Brain microvascular endothelial cell (primary cell): ENCODE results near the gene ANXA5.

Experiments used
- DNase-seq: peaks from one replicate; pipeline ENCODE4 v3.0.0-alpha.2; 2020
- H3K27ac ChIP-seq: fragments of 250-450 bp; sonication (Bioruptor Pico); 2 replicates; pipeline ENCODE4 v1.5.1; 2020; ENCODE audit warnings: mild to moderate bottlenecking, moderate library complexity
- H3K27me3 ChIP-seq: fragments of 250-450 bp; sonication (Bioruptor Pico); replicated peaks from 2 replicates; pipeline ENCODE4 v1.5.1; 2020; ENCODE audit warnings: mild to moderate bottlenecking
- H3K36me3 ChIP-seq: fragments of 250-450 bp; sonication (Bioruptor Pico); replicated peaks from 2 replicates; pipeline ENCODE4 v1.5.1; 2020; ENCODE audit warnings: mild to moderate bottlenecking
- H3K4me3 ChIP-seq: 2 replicates; pipeline ENCODE4 v1.5.1; 2011; ENCODE audit warnings: low read depth, mild to moderate bottlenecking, control low read depth, low read length, moderate library complexity
- in situ Hi-C: cut with HindIII; loops from 2 replicates; pipeline ENCODE4 v1.10.0; 2017; ENCODE audit warnings: low sequenced_read_pairs, low pct_ligation_motif_present
- TF ChIP-seq, protein P1 (sequence below): IDR thresholded peaks from 2 replicates; pipeline ENCODE4 v1.5.1; 2011; ENCODE audit warnings: low read depth, mild to moderate bottlenecking, moderate library complexity, low read length, control low read depth, inconsistent platforms; ENCODE audit errors: missing control alignments

Gene ANXA5

DNA sequence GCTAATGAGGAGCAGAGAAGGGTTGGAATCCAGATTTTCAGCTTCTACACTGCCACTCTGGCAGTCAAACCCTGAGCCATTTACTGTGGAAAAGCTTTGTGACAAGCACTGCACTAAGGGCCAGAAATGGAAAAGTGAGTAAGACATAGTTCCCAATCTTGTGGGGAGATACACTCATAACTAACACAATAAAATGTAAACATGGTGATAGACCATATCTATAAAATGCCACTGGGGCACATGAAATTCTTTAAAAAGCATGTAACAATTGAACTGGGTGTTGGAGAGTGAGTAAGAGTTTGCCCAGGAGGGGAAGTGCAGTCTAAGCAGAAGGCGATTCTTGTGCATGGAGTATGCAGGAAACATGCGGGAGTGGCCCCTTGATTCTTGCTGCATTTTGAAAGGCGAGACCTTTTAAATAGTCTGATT is 32.0 kb upstream of the ANXA5 start:
- H3K27ac ChIP-seq: peak overlapping the region; percentile 77
- in situ Hi-C loops: no loop called here
- H3K36me3 ChIP-seq: no peaks in the 10 kb centered on the region
- no peak overlapping the region for H3K4me3 ChIP-seq
- H3K27me3 ChIP-seq: no peaks in the 10 kb centered on the region
- TF ChIP-seq, protein P1, sequence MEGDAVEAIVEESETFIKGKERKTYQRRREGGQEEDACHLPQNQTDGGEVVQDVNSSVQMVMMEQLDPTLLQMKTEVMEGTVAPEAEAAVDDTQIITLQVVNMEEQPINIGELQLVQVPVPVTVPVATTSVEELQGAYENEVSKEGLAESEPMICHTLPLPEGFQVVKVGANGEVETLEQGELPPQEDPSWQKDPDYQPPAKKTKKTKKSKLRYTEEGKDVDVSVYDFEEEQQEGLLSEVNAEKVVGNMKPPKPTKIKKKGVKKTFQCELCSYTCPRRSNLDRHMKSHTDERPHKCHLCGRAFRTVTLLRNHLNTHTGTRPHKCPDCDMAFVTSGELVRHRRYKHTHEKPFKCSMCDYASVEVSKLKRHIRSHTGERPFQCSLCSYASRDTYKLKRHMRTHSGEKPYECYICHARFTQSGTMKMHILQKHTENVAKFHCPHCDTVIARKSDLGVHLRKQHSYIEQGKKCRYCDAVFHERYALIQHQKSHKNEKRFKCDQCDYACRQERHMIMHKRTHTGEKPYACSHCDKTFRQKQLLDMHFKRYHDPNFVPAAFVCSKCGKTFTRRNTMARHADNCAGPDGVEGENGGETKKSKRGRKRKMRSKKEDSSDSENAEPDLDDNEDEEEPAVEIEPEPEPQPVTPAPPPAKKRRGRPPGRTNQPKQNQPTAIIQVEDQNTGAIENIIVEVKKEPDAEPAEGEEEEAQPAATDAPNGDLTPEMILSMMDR: no peak
- DNase-seq: peak; percentile 57

DNA sequence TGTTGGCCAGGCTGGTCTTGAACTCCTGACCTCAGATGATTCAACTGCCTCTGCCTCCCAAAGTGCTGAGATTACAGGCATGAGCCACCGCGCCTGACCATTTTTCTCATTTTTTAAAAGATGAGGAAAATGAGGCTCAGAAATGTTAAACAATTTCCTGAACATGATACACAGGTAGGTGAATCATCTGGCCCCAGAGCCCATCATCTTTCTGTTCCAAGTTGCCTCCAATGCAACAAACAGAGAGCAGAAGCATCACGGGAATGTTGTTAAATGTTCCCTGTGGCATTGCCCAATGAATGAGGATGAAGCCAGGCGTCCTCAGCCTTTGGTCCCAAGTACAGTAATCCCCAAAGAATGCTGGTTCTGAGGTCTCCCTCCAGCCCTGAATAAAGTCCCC is 31.3 kb upstream of the ANXA5 start:
- Histone ChIP-seq H3K27me3 (no peaks in the 10 kb centered on the region), H3K36me3 (no peaks in the 10 kb centered on the region), H3K27ac (peak overlapping the region; percentile 77), H3K4me3 (no peak overlapping the region)
- in situ Hi-C loops: no loop called here
- TF ChIP-seq, protein P1: no peak
- peak; percentile 70 for DNase-seq

- in situ Hi-C loops: no loop called here
- H3K4me3 ChIP-seq: no peak overlapping the region
- H3K36me3 ChIP-seq: no peaks in the 10 kb centered on the region
- peak overlapping the region; percentile 77 for H3K27ac ChIP-seq
- peak; percentile 48 for DNase-seq
- TF ChIP-seq, protein P1: peak; percentile 60
- H3K27me3 ChIP-seq: no peaks in the 10 kb centered on the region
Measured at GRCh38 chr4:121726642-121727268, 30.0 kb upstream of the ANXA5 start.

GRCh38 chr4:121724671-121725070 is 27.9 kb upstream of the ANXA5 start:
- H3K4me3 ChIP-seq: no peak overlapping the region
- no peak overlapping the region for H3K27ac ChIP-seq
- in situ Hi-C loops: no loop called here
- TF ChIP-seq, protein P1: no peak
- no peaks in the 10 kb centered on the region for H3K36me3 ChIP-seq
- DNase-seq: no peak
- no peaks in the 10 kb centered on the region for H3K27me3 ChIP-seq

DNA sequence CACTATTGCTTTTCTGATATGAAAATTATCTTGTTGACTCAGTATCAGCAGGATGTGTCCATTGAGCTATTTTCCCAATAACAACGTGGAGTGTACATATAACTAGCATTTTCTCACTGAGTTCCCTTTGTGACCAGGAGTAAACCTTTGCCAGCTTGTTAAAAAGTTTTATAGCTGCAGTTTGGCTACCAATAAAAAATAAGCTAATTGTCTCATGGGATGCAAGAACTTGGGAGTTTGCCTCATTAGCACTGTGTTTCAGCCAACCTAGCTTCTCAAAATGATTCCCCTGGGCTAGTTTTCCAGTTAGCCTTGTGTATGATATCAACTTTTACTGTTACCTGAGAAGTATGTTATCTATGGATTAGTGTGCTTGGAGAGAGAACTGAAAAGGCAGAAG is 24.9 kb upstream of the ANXA5 start:
- in situ Hi-C loops: no loop called here
- H3K27me3 ChIP-seq: no peaks in the 10 kb centered on the region
- TF ChIP-seq, protein P1: no peak

GRCh38 chr4:121720109-121720508 is 23.3 kb upstream of the ANXA5 start:
- no peak overlapping the region for H3K27ac ChIP-seq
- H3K4me3 ChIP-seq: no peak overlapping the region
- TF ChIP-seq, protein P1: no peak
- H3K27me3 ChIP-seq: no peaks in the 10 kb centered on the region
- no peaks in the 10 kb centered on the region for H3K36me3 ChIP-seq
- in situ Hi-C loops: no loop called here
- DNase-seq: no peak

More for the DNA sequence above, 24.9 kb upstream of the ANXA5 start:
- no peak for DNase-seq
- Histone ChIP-seq H3K27ac (no peak overlapping the region), H3K36me3 (no peaks in the 10 kb centered on the region), H3K4me3 (no peak overlapping the region)
